Thyroid gland (tissue), 4 donors: ENCODE data around the gene GALK2. TPM values are rescaled to one million over a fixed set of nuclear protein-coding genes. Genes with fewer than 3 reads are reported as not detected.

Experiments used
- DNase-seq, 2 donors: peaks; one replicate each; pipeline ENCODE4 v3.0.0-alpha.2; 2019
- H3K27ac ChIP-seq, 3 donors: fragments of 200-600 bp; sonication (generic); 1 replicate in 2 of 3; 2 replicates in 1 of 3; pipeline ENCODE4 v1.5.1; 2016 to 2019; ENCODE audit warnings: mild to moderate bottlenecking in 1 of 3, moderate library complexity in 1 of 3
- H3K27me3 ChIP-seq: fragments of 200-600 bp; sonication (generic); one replicate; pipeline ENCODE4 v1.5.1; 2019
- H3K36me3 ChIP-seq, 2 donors: fragments of 200-600 bp; sonication (generic); one replicate each; pipeline ENCODE4 v1.5.1; 2016 to 2019
- H3K4me1 ChIP-seq, 2 donors: fragments of 200-600 bp; sonication (generic); one replicate each; pipeline ENCODE4 v1.5.1; 2017 to 2019
- H3K4me3 ChIP-seq, 3 donors: fragments of 200-600 bp; sonication (generic); replicated peaks in 1 of 3; 1 replicate in 2 of 3; 2 replicates in 1 of 3; pipeline ENCODE4 v1.5.1; 2016; ENCODE audit warnings: mild to moderate bottlenecking in 1 of 3
- H3K9me3 ChIP-seq: fragments of 200-600 bp; sonication (generic); one replicate; pipeline ENCODE4 v1.5.1; 2017
- CTCF ChIP-seq, 6 experiments: fragments of 200-600 bp in 3 of 6; fragments of 450-650 bp in 3 of 6; sonication (generic) in 3 of 6; IDR thresholded peaks; one replicate each; pipeline ENCODE4 v1.5.1; 2016 to 2019; ENCODE audit warnings: antibody characterized with exemption in 6 of 6, mild to moderate bottlenecking in 2 of 6, inconsistent platforms in 1 of 6, moderate library complexity in 1 of 6
- POLR2A ChIP-seq, 2 donors: fragments of 450-650 bp; IDR thresholded peaks; one replicate each; pipeline ENCODE4 v1.6.1; 2017; ENCODE audit warnings: antibody characterized with exemption in 2 of 2, mild to moderate bottlenecking in 2 of 2, moderate library complexity in 1 of 2
- WGBS, 2 donors: methylation state at CpG; one replicate each; pipeline ENCODE4 v1.1.5; 2017; 5-methylcytosine and 5-hydroxymethylcytosine counted together
- intact Hi-C: fragments of 100-400 bp; cut with DNase I; formaldehyde crosslinking; loops from one replicate; pipeline ENCODE4 v1.15.1; 2023
- total RNA-seq, 4 donors: library from RNA; depleted of rRNA; stranded (reverse); fragments of >200 nt; gene quantifications; one replicate each; pipeline ENCODE4 v1.2.3, GENCODE V29; 2016

GALK2 gene
- total RNA-seq = 10 to 100 TPM; 50.4 to 85.5 (median 67.8) TPM

- H3K27me3 ChIP-seq = no peaks in the 10 kb centered on the region
- DNase-seq = peak; percentile 90 to 94
- H3K36me3 ChIP-seq = no peaks in the 10 kb centered on the region
- no peaks in the 10 kb centered on the region for H3K9me3 ChIP-seq
- peak in 1 of 2 donors; percentile 79 for TF ChIP-seq POLR2A (IDR thresholded peaks at IDR 0.05)
- peak in 1 of 6 experiments; percentile 7 for TF ChIP-seq CTCF (IDR thresholded peaks at IDR 0.05)
- peak within 1 kb of the TSS; percentile 24 to 50 (median 40) for H3K4me3 ChIP-seq
- 7% methylated on average over 29 to 30 of the region's 30 CpGs for WGBS, 2 donors
- intact Hi-C loops = no loop called here
- peaks cover 4 to 6% of the 10 kb centered on the region in 2 donors for H3K4me1 ChIP-seq
- H3K27ac ChIP-seq = peak within 1 kb of the TSS; percentile 72 to 75 (median 73)
These were observed at the start of gene GALK2 for GRCh38 chr15:49169880-49170597. GALK2 (plus strand) TSS chr15:49170247; CDS start chr15:49170323, 76 bp downstream.

DNA sequence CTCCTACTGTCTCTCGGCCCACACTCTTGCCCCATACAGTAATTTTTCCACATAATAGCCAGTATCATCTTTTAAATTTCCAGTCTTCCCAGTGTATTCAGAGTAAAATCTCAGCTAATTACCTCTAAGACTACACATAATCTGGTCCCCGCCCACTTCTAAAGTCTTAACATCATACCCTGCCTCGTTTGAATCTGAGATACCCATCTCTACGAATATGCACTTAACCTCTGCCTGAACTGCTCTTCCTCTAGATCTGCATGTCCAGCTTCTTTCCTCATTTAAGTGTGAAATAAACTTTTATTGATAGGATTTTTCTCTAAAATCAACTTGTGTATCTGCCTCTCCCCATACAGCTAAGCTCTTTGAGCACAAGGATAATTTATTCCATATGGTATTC is 49.2 kb upstream of the GALK2 start:
- DNase-seq = no peak
- Histone ChIP-seq H3K9me3 (no peaks in the 10 kb centered on the region), H3K36me3 (no peaks in the 10 kb centered on the region), H3K4me3 (no peak overlapping the region), H3K4me1 (no peaks in the 10 kb centered on the region), H3K27me3 (no peaks in the 10 kb centered on the region), H3K27ac (no peak overlapping the region)
- 78 to 85% methylated on average over 4 of the region's 4 CpGs for WGBS, 2 donors
- no peak for TF ChIP-seq CTCF (IDR thresholded peaks at IDR 0.05)
- TF ChIP-seq POLR2A (IDR thresholded peaks at IDR 0.05) = no peak
- intact Hi-C loops = no loop called here

DNA sequence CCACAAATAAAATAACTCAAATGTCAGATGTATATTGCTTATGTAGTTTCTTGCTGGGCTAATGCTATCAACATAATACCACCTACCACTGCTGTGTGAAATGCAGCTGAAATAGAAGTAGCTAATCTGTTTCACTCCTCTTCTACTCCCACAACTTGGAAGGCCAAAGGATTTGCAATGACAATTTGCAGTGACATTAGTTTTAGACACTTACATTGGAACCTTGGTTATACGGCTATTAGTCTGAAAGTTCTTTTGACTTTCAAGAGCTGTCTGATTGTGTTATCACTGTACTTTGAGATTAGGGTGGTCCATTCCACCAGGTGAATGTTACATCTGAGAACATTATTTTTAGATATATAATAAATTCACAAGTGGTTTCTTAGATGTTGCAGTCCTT is 48.1 kb upstream of the GALK2 start:
- no peak for DNase-seq
- no peaks in the 10 kb centered on the region for H3K27me3 ChIP-seq
- TF ChIP-seq POLR2A (IDR thresholded peaks at IDR 0.05) = no peak
- no peak for TF ChIP-seq CTCF (IDR thresholded peaks at IDR 0.05)
- H3K36me3 ChIP-seq = no peaks in the 10 kb centered on the region
- intact Hi-C loops = no loop called here
- H3K4me1 ChIP-seq = no peaks in the 10 kb centered on the region
- no peak overlapping the region for H3K27ac ChIP-seq
- no peak overlapping the region for H3K4me3 ChIP-seq
- H3K9me3 ChIP-seq = no peaks in the 10 kb centered on the region
- WGBS, 2 donors = 93 to 97% methylated on average over 1 of the region's 1 CpG

DNA sequence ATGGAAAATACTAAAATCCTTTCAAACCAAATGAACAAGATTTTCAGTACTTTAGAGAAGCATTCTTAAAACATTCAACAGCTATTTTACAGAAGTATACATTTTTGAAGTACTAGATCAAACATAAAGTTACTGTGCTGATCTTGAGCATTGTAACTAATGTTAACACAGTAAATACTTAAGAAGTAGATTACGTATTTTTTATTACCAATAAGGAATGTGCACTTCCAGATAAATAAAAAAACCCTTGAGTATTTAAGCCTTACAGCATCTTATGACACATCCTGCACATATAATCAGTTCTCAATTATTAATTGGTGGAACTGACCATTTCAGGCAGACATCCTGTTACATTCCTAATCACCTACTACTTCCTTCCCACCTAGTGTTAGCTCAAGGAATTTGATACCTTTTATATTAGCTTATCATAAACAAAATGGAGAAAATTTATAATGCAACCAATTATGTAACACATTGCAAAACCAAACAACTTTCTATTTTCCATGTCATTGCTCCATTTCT is 47.4 kb upstream of the GALK2 start:
- H3K36me3 ChIP-seq = peaks cover 4 to 6% of the 10 kb centered on the region in 2 donors
- WGBS, 2 donors = 82 to 88% methylated on average over 1 of the region's 1 CpG
- intact Hi-C loops = no loop called here
- H3K27ac ChIP-seq = no peak overlapping the region
- no peaks in the 10 kb centered on the region for H3K9me3 ChIP-seq
- no peak overlapping the region for H3K4me3 ChIP-seq
- no peak for DNase-seq
- no peak for TF ChIP-seq POLR2A (IDR thresholded peaks at IDR 0.05)
- no peak for TF ChIP-seq CTCF (IDR thresholded peaks at IDR 0.05)
- no peaks in the 10 kb centered on the region for H3K27me3 ChIP-seq
- no peaks in the 10 kb centered on the region for H3K4me1 ChIP-seq

DNA sequence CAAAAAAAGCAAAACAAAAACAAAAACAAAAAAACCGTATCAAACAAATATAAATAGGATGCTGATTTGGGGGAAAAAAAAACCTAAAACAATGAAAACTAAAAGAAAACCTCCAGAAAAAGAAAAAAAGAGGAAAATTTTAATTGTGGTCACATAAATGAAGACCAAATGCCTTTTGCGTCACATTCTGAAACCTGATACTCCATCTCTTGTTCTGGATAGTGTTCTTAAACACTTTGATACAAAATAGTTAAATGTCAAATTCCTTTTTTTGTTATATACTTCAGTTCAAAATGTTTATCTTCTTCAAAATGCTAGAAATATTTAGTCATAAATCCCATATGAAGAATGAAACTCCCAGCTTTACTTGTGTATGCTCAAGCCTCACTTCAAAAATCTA is 45.7 kb upstream of the GALK2 start:
- DNase-seq = no peak
- 69 to 91% methylated on average over 2 of the region's 2 CpGs for WGBS, 2 donors
- intact Hi-C loops = no loop called here
- Histone ChIP-seq H3K36me3 (peaks cover 9 to 20% of the 10 kb centered on the region in 2 donors), H3K4me1 (no peaks in the 10 kb centered on the region), H3K27ac (no peak overlapping the region), H3K27me3 (no peaks in the 10 kb centered on the region), H3K9me3 (no peaks in the 10 kb centered on the region), H3K4me3 (no peak overlapping the region)
- no peak for TF ChIP-seq POLR2A (IDR thresholded peaks at IDR 0.05)
- no peak for TF ChIP-seq CTCF (IDR thresholded peaks at IDR 0.05)
